ENCODE measurements around the gene IGFBP2.

The IGFBP2 gene

GRCh38 chr2:216646116-216646515 is 12.9 kb downstream of the IGFBP2 start:
- no peaks in the 10 kb centered on the region for H3K4me1 ChIP-seq (ENCODE audit: control insufficient read depth in 1 of 2, insufficient read depth in 1 of 2, low read depth in 1 of 2, low read length in 1 of 2)
- no peaks in the 10 kb centered on the region for H3K27me3 ChIP-seq
- H3K27ac ChIP-seq = no peak overlapping the region

GRCh38 chr2:216648105-216648504 is 14.9 kb downstream of the IGFBP2 start:
- H3K4me1 ChIP-seq (ENCODE audit: control insufficient read depth in 1 of 2, insufficient read depth in 1 of 2, low read depth in 1 of 2, low read length in 1 of 2) = no peaks in the 10 kb centered on the region
- H3K4me3 ChIP-seq (ENCODE audit: low read depth in 1 of 2, low read length in 1 of 2) = no peak overlapping the region
- TF ChIP-seq CTCF (IDR thresholded peaks at IDR 0.05) = no peak

More at GRCh38 chr2:216646116-216646515, 12.9 kb downstream of the IGFBP2 start:
- TF ChIP-seq CTCF (IDR thresholded peaks at IDR 0.05) = no peak
- Histone ChIP-seq H3K36me3 (no peaks in the 10 kb centered on the region), H3K4me3 (ENCODE audit: low read depth in 1 of 2, low read length in 1 of 2) (no peak overlapping the region), H3K9me3 (no peaks in the 10 kb centered on the region)

GRCh38 chr2:216649574-216649973 is 16.4 kb downstream of the IGFBP2 start:
- no peak overlapping the region for H3K27ac ChIP-seq
- no peaks in the 10 kb centered on the region for H3K9me3 ChIP-seq
- no peaks in the 10 kb centered on the region for H3K36me3 ChIP-seq
- no peaks in the 10 kb centered on the region for H3K27me3 ChIP-seq
- no peak for TF ChIP-seq CTCF (IDR thresholded peaks at IDR 0.05)
- no peak overlapping the region for H3K4me3 ChIP-seq (ENCODE audit: low read depth in 1 of 2, low read length in 1 of 2)
- no peaks in the 10 kb centered on the region for H3K4me1 ChIP-seq (ENCODE audit: control insufficient read depth in 1 of 2, insufficient read depth in 1 of 2, low read depth in 1 of 2, low read length in 1 of 2)

More at GRCh38 chr2:216648105-216648504, 14.9 kb downstream of the IGFBP2 start:
- no peaks in the 10 kb centered on the region for H3K27me3 ChIP-seq
- no peaks in the 10 kb centered on the region for H3K9me3 ChIP-seq
- no peaks in the 10 kb centered on the region for H3K36me3 ChIP-seq
- H3K27ac ChIP-seq = no peak overlapping the region

- H3K27me3 ChIP-seq = no peaks in the 10 kb centered on the region
- H3K4me1 ChIP-seq (ENCODE audit: control insufficient read depth in 1 of 2, insufficient read depth in 1 of 2, low read depth in 1 of 2, low read length in 1 of 2) = no peaks in the 10 kb centered on the region
- no peaks in the 10 kb centered on the region for H3K36me3 ChIP-seq
- no peak for TF ChIP-seq CTCF (IDR thresholded peaks at IDR 0.05)
- H3K4me3 ChIP-seq (ENCODE audit: low read depth in 1 of 2, low read length in 1 of 2) = no peak overlapping the region
- H3K27ac ChIP-seq = no peak overlapping the region
- H3K9me3 ChIP-seq = no peaks in the 10 kb centered on the region
These were observed 17.5 kb downstream of the IGFBP2 start for GRCh38 chr2:216650626-216651257.

DNA sequence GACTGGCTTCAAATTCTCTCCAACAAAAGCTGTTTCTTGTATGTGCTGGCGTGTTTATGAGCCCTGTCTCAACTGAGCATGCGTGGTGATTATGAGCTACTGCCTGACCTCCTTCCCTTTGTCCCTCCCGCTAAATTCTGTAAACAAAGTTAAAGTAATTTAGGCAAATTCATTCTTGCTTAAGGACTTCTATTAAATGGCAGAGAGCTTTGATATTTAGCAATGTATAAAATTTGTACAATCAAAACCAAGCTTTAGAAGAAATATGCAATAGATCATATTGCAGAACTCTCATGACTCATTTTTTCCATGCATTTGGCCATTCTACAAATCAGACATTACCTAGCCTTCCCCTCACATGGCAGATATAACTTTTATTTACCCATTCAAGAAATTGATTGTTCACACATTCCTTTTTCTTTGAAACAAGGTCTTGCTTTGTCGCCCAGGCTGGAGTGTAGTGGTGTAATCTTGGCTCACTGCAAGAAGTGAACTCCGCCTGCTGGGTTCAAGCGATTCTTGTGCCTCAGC is 18.2 kb downstream of the IGFBP2 start:
- Histone ChIP-seq H3K4me3 (ENCODE audit: low read depth in 1 of 2, low read length in 1 of 2) (no peak overlapping the region), H3K36me3 (no peaks in the 10 kb centered on the region), H3K27me3 (no peaks in the 10 kb centered on the region), H3K4me1 (ENCODE audit: control insufficient read depth in 1 of 2, insufficient read depth in 1 of 2, low read depth in 1 of 2, low read length in 1 of 2) (no peaks in the 10 kb centered on the region), H3K27ac (no peak overlapping the region), H3K9me3 (no peaks in the 10 kb centered on the region)
- no peak for TF ChIP-seq CTCF (IDR thresholded peaks at IDR 0.05)

Data from neutrophil (primary cell).